GM19043 (cell line): ENCODE results near the gene RPTOR.
"Not testable (repeated sequence)": the region's sequence is repeated elsewhere in the genome, so short reads cannot be mapped to it uniquely, and the experiment has no call there.

ENCODE experiments used
- ATAC-seq: cut with Tn5 transposase; IDR thresholded peaks from one replicate; pipeline ENCODE4 v1.9.1; 2021; ENCODE audit warnings: low read depth; ENCODE audit not compliant: unreplicated experiment

The RPTOR gene

DNA sequence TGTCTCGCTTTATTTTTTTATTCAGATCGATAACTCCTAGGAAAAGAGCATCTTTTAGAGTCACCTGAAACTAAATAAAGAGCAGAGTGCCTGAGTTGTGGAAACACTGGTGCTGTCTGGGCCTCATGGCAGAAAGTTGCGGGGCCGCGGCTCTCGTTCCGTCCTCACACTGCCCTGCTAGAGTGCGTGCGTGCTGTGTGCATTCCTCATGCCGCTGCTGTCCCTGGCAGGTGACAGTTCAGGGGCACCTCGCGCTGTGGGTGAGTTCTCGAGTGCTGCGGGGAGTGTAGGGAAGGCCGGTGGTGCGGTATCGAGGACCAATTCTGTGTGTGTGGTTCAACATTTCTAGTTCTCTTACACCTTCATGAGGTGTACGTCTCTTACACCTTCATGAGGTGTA lies 136.6 kb downstream of the RPTOR start:
- ATAC-seq, result no peak

GRCh38 chr17:80682372-80682771 lies 137.7 kb downstream of the RPTOR start:
- ATAC-seq, result no peak

- ATAC-seq, result no peak
Observed at GRCh38 chr17:80683625-80684104, 139.0 kb downstream of the RPTOR start.

DNA sequence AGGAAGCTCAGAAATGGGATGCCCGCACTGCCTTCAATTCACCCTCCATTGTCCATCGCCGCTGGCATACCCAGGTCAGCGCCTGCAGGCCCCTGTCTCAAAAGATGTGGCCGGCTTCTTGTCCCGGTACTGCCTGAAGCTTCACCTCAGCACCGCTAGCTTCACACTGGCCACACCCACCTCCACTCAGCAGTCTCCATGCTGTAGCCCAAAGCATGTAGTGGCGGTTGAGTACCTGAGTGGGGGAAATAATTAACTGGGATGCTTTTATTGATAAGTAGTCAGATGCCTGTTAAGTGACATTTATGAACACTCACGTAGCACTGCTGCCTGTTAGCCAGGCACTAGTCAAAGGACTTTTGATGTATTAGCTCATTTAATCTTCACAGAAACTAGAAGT lies 143.2 kb downstream of the RPTOR start:
- no peak for ATAC-seq

- ATAC-seq, result no peak
Observed at GRCh38 chr17:80689129-80689619, 144.5 kb downstream of the RPTOR start.

GRCh38 chr17:80691784-80692183 lies 147.1 kb downstream of the RPTOR start:
- ATAC-seq, result no peak

GRCh38 chr17:80692931-80693467 lies 148.4 kb downstream of the RPTOR start:
- ATAC-seq, result no peak

GRCh38 chr17:80693511-80693910 lies 148.9 kb downstream of the RPTOR start:
- ATAC-seq, result no peak

DNA sequence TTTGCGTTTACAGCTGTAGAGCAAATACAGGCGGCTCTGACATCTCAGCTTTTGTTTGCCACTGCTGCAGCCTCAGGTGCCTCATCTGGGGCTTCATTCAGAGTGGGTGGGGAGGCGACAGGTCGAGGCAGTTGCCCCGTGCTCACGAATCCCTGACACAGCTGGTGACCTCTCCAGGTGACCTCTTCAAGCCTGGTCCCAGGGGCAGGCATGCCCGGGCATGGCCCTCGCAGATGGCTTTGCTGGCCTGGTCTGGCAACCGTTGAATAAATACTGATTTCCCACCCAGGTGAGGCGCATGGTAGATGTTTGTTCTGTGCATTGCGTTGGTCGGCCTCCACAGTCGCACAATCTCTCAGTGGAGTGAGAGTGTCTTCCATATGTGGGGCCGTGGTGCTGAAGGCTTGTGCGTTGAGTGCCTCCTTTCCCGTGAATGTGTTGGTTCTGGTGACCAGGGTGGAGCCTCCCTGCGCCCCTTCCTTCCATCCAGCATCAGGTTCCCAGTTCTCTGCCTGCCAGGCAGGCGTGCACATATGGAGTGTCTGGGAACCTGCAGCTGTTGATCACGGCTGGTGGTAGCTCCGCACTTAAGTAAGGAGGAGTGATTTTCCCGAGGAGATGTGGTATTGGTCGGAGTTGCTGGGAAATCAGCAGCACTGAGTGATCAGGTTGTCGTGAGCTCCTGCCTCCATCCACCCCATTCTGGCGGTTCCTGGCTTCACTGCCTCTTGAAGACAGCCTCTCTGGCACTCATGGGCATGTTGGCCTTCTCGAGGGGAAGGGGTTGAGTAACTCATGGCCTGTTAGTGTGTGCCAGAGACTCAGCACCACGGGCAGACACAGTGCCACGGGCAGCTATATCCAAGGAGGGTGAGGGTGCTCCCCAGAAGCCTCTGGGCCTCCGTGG lies 149.7 kb downstream of the RPTOR start:
- no peak for ATAC-seq

GRCh38 chr17:80694992-80695912 lies 150.6 kb downstream of the RPTOR start:
- no peak for ATAC-seq

GRCh38 chr17:80695979-80696378 lies 151.3 kb downstream of the RPTOR start:
- no peak for ATAC-seq

DNA sequence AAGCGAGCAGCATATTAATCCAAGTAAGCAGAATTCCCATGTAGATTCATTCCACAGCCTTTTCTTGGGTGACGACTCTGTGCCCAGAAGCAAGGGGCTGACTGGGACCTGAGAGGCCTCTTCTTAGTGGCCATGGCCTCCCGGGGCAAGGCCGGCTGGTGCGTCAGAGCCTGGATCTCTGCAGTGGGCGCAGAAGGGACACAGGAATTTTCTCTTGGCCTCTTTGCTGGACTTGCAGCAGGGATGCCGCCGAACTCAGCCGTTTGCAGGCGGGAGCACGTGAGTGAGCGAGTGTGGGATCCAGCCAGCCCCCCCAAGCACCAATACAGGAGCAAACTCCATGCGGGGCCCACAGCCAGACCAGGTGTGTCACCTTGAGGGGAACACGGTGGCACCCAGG lies 151.8 kb downstream of the RPTOR start:
- ATAC-seq, result no peak

- ATAC-seq, result no peak
Observed at GRCh38 chr17:80696964-80697363, 152.3 kb downstream of the RPTOR start.

DNA sequence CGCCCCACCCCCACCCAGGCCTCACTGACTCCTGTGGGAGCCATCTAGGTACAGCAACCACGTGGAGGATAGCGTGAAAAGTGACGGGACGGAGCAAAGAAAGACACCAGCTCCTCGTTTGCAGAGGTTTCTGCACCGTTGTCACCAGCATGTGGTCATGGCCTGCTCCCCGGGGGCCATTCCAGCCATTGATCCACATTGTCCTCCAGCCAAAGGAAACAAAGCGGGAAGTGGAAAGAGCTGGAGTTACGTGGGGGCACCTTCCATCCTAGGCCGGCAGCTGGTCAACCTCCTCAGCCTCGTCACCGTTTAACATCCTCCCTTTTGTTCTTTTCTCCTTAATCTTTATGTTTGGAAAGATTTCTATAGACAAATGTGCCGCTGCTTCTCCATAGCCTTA lies 153.7 kb downstream of the RPTOR start:
- ATAC-seq, result no peak

- ATAC-seq, result not testable (repeated sequence)
Observed at GRCh38 chr17:80699205-80699604, 154.6 kb downstream of the RPTOR start.

DNA sequence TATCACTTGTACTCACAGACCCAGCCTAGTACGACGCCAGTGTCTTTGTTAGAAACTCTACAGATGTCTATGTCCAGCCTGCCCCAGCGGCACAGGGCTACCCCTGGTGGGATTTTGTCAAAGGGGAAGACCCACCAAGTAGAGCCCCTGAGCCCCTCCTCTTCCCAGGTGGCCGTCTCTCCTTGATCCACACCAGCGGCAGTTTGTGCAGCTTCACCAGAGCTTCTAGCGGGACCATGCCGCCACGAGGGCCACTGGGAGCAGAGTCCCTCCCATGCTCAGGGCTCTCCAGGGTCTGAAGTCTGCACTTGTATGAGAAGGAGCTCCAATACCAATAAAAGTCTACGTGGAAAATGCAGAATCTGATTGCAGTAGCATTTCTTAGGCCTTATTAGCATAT lies 157.1 kb downstream of the RPTOR start:
- ATAC-seq, result no peak

- ATAC-seq, result no peak
Observed at GRCh38 chr17:80702315-80703141, 157.9 kb downstream of the RPTOR start.

DNA sequence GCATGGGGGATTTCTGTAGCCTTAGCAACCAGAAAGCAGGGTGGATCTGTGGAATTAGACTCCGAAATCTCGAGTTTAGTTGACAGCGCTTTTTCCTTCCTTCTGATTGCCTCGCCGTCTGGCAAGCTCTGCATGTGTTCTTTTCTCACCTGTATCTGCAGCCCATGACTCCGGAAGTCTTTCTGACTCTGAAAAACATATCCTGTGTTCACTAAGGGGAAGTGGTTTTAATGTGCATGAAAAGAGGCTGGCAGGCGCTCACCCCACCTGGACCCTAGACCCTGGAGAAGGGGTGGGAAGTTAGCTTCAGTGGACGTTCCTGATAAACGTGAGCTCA lies 158.5 kb downstream of the RPTOR start:
- no peak for ATAC-seq

DNA sequence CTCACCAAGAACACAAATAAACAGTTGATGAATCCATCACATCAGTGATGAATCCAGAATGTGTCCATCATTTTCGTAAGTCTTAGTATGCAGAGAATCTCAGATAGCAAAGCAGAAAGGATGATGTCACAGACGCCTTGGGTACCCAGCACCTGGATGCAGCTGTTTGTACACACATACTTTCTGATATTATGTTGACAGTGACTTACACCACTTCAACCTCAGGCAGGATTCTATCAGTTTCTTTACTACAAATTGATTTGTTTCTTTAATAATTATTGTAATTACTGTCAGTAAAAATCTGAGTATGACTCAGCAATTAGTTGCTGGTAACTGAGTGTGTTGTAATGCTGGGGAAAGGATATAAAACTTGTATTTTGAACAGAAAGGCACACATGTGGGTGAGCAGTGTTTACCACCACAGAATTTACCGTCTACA lies 159.8 kb downstream of the RPTOR start:
- no peak for ATAC-seq

- ATAC-seq, result no peak
Observed at GRCh38 chr17:80704894-80705293, 160.3 kb downstream of the RPTOR start.
